ENCODE results near the gene DUSP11. TPM values are rescaled to one million over a fixed set of nuclear protein-coding genes. Genes with fewer than 3 reads are reported as not detected.
"Not testable (repeated sequence)": the region's sequence is repeated elsewhere in the genome, so short reads cannot be mapped to it uniquely, and the experiment has no call there.

DUSP11 gene
- total RNA-seq, 1 experiment from 2014 or later, result 22.9 TPM

DNA sequence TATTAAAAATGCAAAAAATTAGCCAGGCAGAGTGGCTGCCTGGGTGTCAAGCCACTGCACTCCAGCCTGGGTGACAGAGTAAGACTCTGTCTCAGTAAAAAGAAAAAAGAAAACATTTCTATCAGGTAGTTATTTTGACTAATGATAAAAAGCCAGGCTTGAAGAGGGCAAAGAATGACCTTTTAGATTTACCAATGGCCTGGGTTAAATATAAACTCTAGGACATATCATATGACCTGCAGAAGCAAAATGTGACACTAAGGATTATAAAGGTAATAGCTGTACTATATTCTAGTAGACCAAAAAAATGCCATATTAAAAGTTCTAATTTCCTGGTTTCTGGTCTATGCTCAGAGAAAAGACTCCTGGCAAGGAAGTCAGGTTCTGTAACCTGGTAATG is 32.7 kb upstream of the DUSP11 start:
- Histone ChIP-seq H4K20me1 (ENCODE audit: insufficient read depth) (no peaks in the 10 kb centered on the region), H3K9me2 (ENCODE audit: insufficient read depth) (no peaks in the 10 kb centered on the region), H3K4me1 (ENCODE audit: control insufficient read depth in 1 of 2, insufficient read depth in 2 of 2, low read length in 2 of 2) (no peaks in the 10 kb centered on the region), H3K4me3 (replicated peaks in 1 of 2; ENCODE audit: low read depth in 1 of 2, low read length in 2 of 2) (no peak overlapping the region), H3K27ac (ENCODE audit: low read depth, low read length) (no peak overlapping the region), H3K9ac (ENCODE audit: low read length) (no peak overlapping the region), H3K4me2 (ENCODE audit: low read length) (no peak overlapping the region), H3K36me3 (ENCODE audit: control insufficient read depth in 1 of 2, insufficient read depth in 2 of 2, low read length in 2 of 2) (no peaks in the 10 kb centered on the region), H3K27me3 (ENCODE audit: insufficient read depth, low read length) (no peaks in the 10 kb centered on the region), H3K79me2 (ENCODE audit: insufficient read depth, low read length) (no peaks in the 10 kb centered on the region), H3K9me3 (ENCODE audit: control insufficient read depth in 1 of 2, insufficient read depth in 1 of 2, low read depth in 1 of 2, low read length in 2 of 2) (no peaks in the 10 kb centered on the region), H2AFZ (ENCODE audit: low read depth, low read length, poor library complexity, severe bottlenecking) (no peak overlapping the region)
- CTCF ChIA-PET, result interaction anchor here (1.9 kb wide), 1 partner anchor 14 kb away, joined by 8 read pairs; no protein-coding TSS in a partner anchor
- POLR2A ChIA-PET, result no interaction called here
- no peak for ATAC-seq
- intact Hi-C loops (cut with micrococcal nuclease), result no loop called here
- DNase-seq (ENCODE audit: low read depth, low spot score), result no peak
- RAD21 ChIA-PET (ENCODE audit: low non-redundant PET in 1 of 2, low total read pairs in 2 of 2, uncharacterized antibody in 2 of 2, unreplicated experiment in 2 of 2), result no interaction called here
- no TSS peak for BruUV-seq (replicated peaks)
- no peak for TF ChIP-seq SIN3A (IDR thresholded peaks at IDR 0.05; ENCODE audit: low read depth)
- TF ChIP-seq TCF7L2 (IDR thresholded peaks at IDR 0.05; ENCODE audit: borderline replicate concordance, extremely low read depth, insufficient read depth, insufficient read length), result no peak
- TF ChIP-seq CEBPB (IDR thresholded peaks at IDR 0.05; ENCODE audit: low read depth), result no peak
- TF ChIP-seq YY1 (IDR thresholded peaks at IDR 0.05; ENCODE audit: extremely low read depth, insufficient replicate concordance, low read depth, low read length), result no peak
- TF ChIP-seq EZH2 (IDR thresholded peaks at IDR 0.05), result no peak
- TF ChIP-seq SP1 (IDR thresholded peaks at IDR 0.05; ENCODE audit: low read depth), result no peak
- TF ChIP-seq JUND (IDR thresholded peaks at IDR 0.05), result no peak

DNA sequence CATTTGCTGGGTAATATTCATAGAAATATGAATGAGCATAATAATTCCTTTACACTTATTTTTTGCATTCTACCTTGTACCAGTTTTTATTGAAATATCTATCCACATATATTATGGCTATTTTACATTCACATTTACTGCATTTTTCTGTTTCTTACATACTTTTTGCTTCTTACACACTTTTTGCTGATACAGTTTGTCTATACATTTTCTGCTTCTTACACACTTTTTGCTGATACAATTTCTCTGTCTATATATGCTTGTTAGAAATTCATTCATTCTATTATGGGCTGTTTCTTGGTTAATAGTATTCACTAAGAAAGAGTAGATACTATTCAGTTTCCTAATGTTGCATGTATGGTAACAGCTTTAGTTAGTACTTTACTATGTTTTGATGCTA is 32.0 kb upstream of the DUSP11 start:
- ChIA-PET POLR2A (no interaction called here), RAD21 (ENCODE audit: low non-redundant PET in 1 of 2, low total read pairs in 2 of 2, uncharacterized antibody in 2 of 2, unreplicated experiment in 2 of 2) (no interaction called here), CTCF (interaction anchor here (0.8 to 1.9 kb wide), 2 partner anchors 12 to 15 kb away, joined by 3 to 8 read pairs; no protein-coding TSS in a partner anchor)
- Histone ChIP-seq H2AFZ (ENCODE audit: low read depth, low read length, poor library complexity, severe bottlenecking) (no peak overlapping the region), H3K9ac (ENCODE audit: low read length) (no peak overlapping the region), H3K27ac (ENCODE audit: low read depth, low read length) (no peak overlapping the region), H3K4me3 (replicated peaks in 1 of 2; ENCODE audit: low read depth in 1 of 2, low read length in 2 of 2) (no peak overlapping the region), H3K36me3 (ENCODE audit: control insufficient read depth in 1 of 2, insufficient read depth in 2 of 2, low read length in 2 of 2) (no peaks in the 10 kb centered on the region), H3K9me3 (ENCODE audit: control insufficient read depth in 1 of 2, insufficient read depth in 1 of 2, low read depth in 1 of 2, low read length in 2 of 2) (no peaks in the 10 kb centered on the region), H3K79me2 (ENCODE audit: insufficient read depth, low read length) (no peaks in the 10 kb centered on the region), H4K20me1 (ENCODE audit: insufficient read depth) (no peaks in the 10 kb centered on the region), H3K4me2 (ENCODE audit: low read length) (no peak overlapping the region), H3K9me2 (ENCODE audit: insufficient read depth) (no peaks in the 10 kb centered on the region), H3K4me1 (ENCODE audit: control insufficient read depth in 1 of 2, insufficient read depth in 2 of 2, low read length in 2 of 2) (no peaks in the 10 kb centered on the region), H3K27me3 (ENCODE audit: insufficient read depth, low read length) (no peaks in the 10 kb centered on the region)
- no TSS peak for BruUV-seq (replicated peaks)
- intact Hi-C loops (cut with micrococcal nuclease), result no loop called here
- TF ChIP-seq YY1 (IDR thresholded peaks at IDR 0.05; ENCODE audit: extremely low read depth, insufficient replicate concordance, low read depth, low read length), result no peak
- TF ChIP-seq CBX3 (IDR thresholded peaks at IDR 0.05; ENCODE audit: low read depth), result no peak
- ATAC-seq (no peak), DNase-seq (ENCODE audit: low read depth, low spot score) (no peak)

DNA sequence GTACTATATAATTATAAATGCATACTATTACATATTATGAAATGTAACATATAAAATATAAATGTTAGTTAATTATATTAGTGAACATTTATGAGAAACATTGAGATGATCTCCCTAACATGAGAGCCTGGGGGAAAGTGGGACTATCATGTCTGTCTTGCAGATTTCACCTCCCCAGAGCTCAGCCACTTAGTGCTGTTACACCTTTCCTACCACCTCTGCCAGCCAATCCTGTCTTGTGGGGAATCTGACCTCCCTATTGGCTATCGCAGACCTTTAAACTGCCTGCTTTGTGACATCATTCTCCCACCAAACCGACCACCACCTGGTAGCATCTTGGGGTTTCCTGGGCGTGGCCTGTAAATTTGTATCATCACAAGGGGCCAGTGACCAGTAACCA is 4.0 kb upstream of the DUSP11 start, which contains the start of gene C2orf78:
TSS of gene C2orf78 (plus strand) at position 301 of the 400 bp plus-strand sequence. CDS start 127 bp downstream, outside the sequence.
- peak within 1 kb of the TSS; percentile 77 for H2AFZ ChIP-seq (ENCODE audit: low read depth, low read length, poor library complexity, severe bottlenecking)
- H4K20me1 ChIP-seq (ENCODE audit: insufficient read depth); H3K9me3 ChIP-seq (ENCODE audit: control insufficient read depth in 1 of 2, insufficient read depth in 1 of 2, low read depth in 1 of 2, low read length in 2 of 2); H3K27me3 ChIP-seq (ENCODE audit: insufficient read depth, low read length); CTCF ChIA-PET; intact Hi-C loops (cut with micrococcal nuclease); BruUV-seq (replicated peaks); ATAC-seq; H3K79me2 ChIP-seq (ENCODE audit: insufficient read depth, low read length); RAD21 ChIA-PET (ENCODE audit: low non-redundant PET in 1 of 2, low total read pairs in 2 of 2, uncharacterized antibody in 2 of 2, unreplicated experiment in 2 of 2); POLR2A ChIA-PET; DNase-seq (ENCODE audit: low read depth, low spot score); H3K36me3 ChIP-seq (ENCODE audit: control insufficient read depth in 1 of 2, insufficient read depth in 2 of 2, low read length in 2 of 2); H3K9me2 ChIP-seq (ENCODE audit: insufficient read depth): not testable (repeated sequence)
- H3K4me1 ChIP-seq (ENCODE audit: control insufficient read depth in 1 of 2, insufficient read depth in 2 of 2, low read length in 2 of 2), result peaks cover 12 to 26% of the 10 kb centered on the region in 2 experiments
- H3K4me3 ChIP-seq (replicated peaks in 1 of 2; ENCODE audit: low read depth in 1 of 2, low read length in 2 of 2), result peak within 1 kb of the TSS; percentile 33 to 48
- H3K27ac ChIP-seq (ENCODE audit: low read depth, low read length), result peak within 1 kb of the TSS; percentile 75
- peak within 1 kb of the TSS; percentile 80 for H3K4me2 ChIP-seq (ENCODE audit: low read length)
- H3K9ac ChIP-seq (ENCODE audit: low read length), result peak within 1 kb of the TSS; percentile 60

All from HCT116 (cell line).